ENCODE data around the gene PUS3. TPM values are rescaled to one million over a fixed set of nuclear protein-coding genes. Genes with fewer than 3 reads are reported as not detected.
"Not testable (repeated sequence)": the region's sequence is repeated elsewhere in the genome, so short reads cannot be mapped to it uniquely, and the experiment has no call there.

PUS3 gene
- total RNA-seq, 4 donors from 2014 or later: 3.3 to 6.6 (median 5.2) TPM

DNA sequence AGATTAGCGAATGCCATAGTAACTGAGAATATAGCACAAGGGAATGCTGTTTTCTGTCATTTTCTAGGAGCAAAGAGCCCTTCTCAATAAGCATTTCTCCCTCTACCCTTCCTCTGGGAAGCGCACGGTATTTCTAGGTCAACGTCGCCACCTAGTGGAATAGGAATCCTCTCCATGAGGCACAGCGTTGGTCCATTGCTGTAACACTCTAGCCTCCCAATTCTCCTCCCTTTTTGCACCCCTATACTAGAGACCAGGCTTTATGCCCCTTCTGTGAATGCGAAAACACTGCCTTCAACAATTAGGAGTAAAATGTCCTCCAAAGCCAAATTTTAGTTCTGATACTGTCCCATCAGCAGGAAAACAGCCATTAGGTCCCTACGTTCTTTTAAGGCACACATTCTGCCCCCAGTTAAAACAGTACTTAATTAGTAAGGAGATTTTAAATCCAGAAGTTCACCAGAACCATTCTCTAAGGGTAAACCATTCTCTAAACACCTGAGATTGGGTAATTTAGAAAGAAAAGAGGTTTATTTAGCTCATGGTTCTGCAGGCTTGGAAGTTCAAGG lies 28.4 kb downstream of the PUS3 start:
- H3K27me3 ChIP-seq: no peaks in the 10 kb centered on the region
- peaks cover 0 to 3% (median 0%) of the 10 kb centered on the region in 4 donors for H3K4me1 ChIP-seq
- DNase-seq (ENCODE audit: low spot score in 2 of 2): peak in 1 of 2 donors; percentile 69
- TF ChIP-seq, protein P1, sequence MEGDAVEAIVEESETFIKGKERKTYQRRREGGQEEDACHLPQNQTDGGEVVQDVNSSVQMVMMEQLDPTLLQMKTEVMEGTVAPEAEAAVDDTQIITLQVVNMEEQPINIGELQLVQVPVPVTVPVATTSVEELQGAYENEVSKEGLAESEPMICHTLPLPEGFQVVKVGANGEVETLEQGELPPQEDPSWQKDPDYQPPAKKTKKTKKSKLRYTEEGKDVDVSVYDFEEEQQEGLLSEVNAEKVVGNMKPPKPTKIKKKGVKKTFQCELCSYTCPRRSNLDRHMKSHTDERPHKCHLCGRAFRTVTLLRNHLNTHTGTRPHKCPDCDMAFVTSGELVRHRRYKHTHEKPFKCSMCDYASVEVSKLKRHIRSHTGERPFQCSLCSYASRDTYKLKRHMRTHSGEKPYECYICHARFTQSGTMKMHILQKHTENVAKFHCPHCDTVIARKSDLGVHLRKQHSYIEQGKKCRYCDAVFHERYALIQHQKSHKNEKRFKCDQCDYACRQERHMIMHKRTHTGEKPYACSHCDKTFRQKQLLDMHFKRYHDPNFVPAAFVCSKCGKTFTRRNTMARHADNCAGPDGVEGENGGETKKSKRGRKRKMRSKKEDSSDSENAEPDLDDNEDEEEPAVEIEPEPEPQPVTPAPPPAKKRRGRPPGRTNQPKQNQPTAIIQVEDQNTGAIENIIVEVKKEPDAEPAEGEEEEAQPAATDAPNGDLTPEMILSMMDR (IDR thresholded peaks at IDR 0.05): peak; percentile 61 to 77 (median 65)
- TF ChIP-seq POLR2A (IDR thresholded peaks at IDR 0.05): no peak
- no peaks in the 10 kb centered on the region for H3K36me3 ChIP-seq
- 9 to 10% methylated on average over 8 of the region's 8 CpGs for WGBS, 2 donors
- no peaks in the 10 kb centered on the region for H3K9me3 ChIP-seq
- no peak overlapping the region for H3K27ac ChIP-seq
- H3K4me3 ChIP-seq: peak overlapping the region in 1 of 4 donors; percentile 11

DNA sequence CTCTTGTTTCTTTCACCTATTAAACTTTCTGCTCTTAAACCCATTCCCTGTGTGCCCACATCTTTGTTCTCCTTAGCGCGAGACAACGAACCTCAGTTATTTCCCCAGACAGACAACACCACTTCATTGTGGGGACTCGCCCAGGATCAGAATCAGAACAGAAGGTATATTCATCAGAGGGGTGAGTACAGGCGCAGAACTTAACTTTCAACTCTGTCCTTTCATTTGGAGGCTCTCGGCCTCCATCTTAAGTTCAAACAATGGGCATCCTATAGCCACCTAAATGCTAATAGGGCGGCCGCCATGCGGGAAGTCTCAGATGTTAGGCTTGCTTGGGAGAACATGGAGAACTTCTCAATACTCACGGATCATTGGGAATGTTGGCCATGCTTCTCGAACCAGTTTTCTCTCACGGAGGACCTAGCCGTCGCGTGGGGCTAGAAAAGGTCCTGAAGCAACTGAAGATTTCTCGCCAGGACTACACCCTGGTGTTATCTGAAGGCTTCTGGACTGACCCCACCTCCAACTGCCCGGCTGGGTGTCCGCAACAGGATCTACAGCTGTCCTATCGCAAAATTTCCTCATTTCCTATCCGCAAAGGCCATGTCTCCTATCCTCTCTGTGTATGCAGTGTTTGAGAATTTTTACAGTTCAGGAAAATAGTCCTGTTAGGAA lies 29.0 kb downstream of the PUS3 start:
- Histone ChIP-seq H3K27me3 (no peaks in the 10 kb centered on the region), H3K9me3 (no peaks in the 10 kb centered on the region), H3K4me1 (peaks cover 0 to 3% (median 0%) of the 10 kb centered on the region in 4 donors), H3K4me3 (peak overlapping the region in 1 of 4 donors; percentile 11), H3K36me3 (no peaks in the 10 kb centered on the region), H3K27ac (no peak overlapping the region)
- no peak for DNase-seq (ENCODE audit: low spot score in 2 of 2)
- 64 to 70% methylated on average over 20 of the region's 20 CpGs for WGBS, 2 donors
- TF ChIP-seq EP300 (IDR thresholded peaks at IDR 0.05) (no peak), POLR2A (IDR thresholded peaks at IDR 0.05) (no peak)
- TF ChIP-seq, protein P1 (IDR thresholded peaks at IDR 0.05): no peak

DNA sequence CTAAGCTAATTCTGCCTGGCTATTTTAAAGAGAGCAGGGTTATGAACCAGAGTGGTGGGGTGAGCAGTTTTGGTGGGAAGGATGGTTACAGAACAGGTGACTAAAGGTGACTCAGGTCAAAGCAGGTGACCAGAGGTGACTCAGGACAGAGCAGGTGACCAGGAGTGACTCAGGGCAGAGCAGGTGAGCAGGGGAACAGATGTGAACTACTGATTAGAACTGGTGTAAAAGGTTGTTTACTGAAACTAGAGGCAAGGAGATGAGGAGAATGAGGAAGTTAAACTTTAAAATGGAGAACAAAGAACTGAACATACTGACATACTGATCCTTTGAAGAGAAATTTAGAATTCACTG lies 30.9 kb downstream of the PUS3 start:
- H3K27me3 ChIP-seq: no peaks in the 10 kb centered on the region
- DNase-seq (ENCODE audit: low spot score in 2 of 2): no peak
- no peaks in the 10 kb centered on the region for H3K9me3 ChIP-seq
- no peak for TF ChIP-seq POLR2A (IDR thresholded peaks at IDR 0.05)
- TF ChIP-seq, protein P1 (IDR thresholded peaks at IDR 0.05): no peak
- no peak for TF ChIP-seq EP300 (IDR thresholded peaks at IDR 0.05)
- no peak overlapping the region for H3K4me3 ChIP-seq
- H3K4me1 ChIP-seq: peaks cover 0 to 3% (median 0%) of the 10 kb centered on the region in 4 donors
- H3K27ac ChIP-seq: no peak overlapping the region
- no peaks in the 10 kb centered on the region for H3K36me3 ChIP-seq

DNA sequence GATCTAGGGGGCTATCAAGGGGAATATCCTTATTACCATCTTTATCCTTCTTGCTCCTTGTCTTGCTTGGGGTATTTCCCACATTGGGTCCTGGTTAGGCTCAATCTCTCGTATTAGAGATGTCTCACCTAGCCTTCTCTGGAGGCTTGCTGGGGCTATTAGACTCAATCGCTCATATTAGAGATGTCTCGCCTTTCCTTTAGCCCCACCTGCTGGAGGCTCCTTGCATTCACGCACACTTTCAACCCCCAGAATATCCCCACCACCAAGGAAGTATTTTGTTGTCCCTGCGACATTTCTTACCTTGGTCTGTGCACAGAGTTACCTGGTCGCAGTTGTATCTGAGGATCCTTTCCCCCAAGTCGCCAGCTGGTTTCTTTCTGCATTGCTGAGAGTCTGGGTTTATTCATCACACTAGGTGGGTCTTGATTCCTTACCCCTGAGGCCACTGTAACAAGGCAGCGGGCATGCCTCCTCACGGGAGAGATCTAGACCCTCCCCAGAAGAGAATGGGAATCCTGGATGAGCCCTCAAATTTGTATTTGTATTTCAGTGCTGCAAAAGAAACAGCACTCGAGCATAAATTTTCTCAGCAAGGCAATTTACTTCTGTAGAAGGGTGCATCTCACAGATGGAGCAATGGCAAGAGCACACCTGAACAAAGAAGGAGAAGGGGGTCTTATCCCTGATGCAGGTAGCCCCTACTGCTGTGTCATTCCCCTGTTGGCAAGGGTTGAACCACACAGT lies 31.4 kb downstream of the PUS3 start:
- H3K4me3 ChIP-seq: no peak overlapping the region
- TF ChIP-seq EP300 (IDR thresholded peaks at IDR 0.05) (no peak), POLR2A (IDR thresholded peaks at IDR 0.05) (no peak)
- TF ChIP-seq, protein P1 (IDR thresholded peaks at IDR 0.05): no peak
- 79% methylated on average over 10 of the region's 10 CpGs for WGBS, 2 donors
- H3K36me3 ChIP-seq: no peaks in the 10 kb centered on the region
- no peaks in the 10 kb centered on the region for H3K9me3 ChIP-seq
- no peaks in the 10 kb centered on the region for H3K27me3 ChIP-seq
- H3K27ac ChIP-seq: no peak overlapping the region
- no peak for DNase-seq (ENCODE audit: low spot score in 2 of 2)
- H3K4me1 ChIP-seq: peaks cover 0 to 3% (median 0%) of the 10 kb centered on the region in 4 donors

DNA sequence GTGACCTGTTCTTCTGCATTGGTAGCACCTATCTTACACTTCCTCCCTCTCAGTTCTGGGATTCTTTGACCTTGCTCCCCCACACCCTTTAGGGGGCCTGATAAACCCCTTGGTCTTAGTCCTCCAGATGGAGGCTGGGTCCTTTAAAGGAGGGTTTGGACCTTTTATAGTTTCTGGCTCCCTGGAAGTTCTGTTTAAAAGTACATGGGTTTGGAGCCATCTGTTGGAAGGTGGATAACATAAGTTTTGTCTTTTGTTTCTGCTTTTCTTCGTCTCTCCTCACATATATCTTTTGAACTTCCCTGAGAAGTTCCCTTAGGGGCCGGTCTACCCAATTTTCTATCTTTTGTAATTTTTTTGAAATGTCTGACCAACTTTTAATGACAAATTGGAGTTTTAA lies 33.5 kb downstream of the PUS3 start:
- Histone ChIP-seq H3K27me3 (no peaks in the 10 kb centered on the region), H3K9me3 (no peaks in the 10 kb centered on the region), H3K4me1 (peaks cover 0 to 1% (median 0%) of the 10 kb centered on the region in 4 donors), H3K27ac (no peak overlapping the region), H3K36me3 (no peaks in the 10 kb centered on the region), H3K4me3 (no peak overlapping the region)
- TF ChIP-seq POLR2A (IDR thresholded peaks at IDR 0.05) (no peak), EP300 (IDR thresholded peaks at IDR 0.05) (no peak)
- TF ChIP-seq, protein P1 (IDR thresholded peaks at IDR 0.05): no peak
- WGBS, 2 donors: 55 to 69% methylated on average over 2 of the region's 2 CpGs
- no peak for DNase-seq (ENCODE audit: low spot score in 2 of 2)

DNA sequence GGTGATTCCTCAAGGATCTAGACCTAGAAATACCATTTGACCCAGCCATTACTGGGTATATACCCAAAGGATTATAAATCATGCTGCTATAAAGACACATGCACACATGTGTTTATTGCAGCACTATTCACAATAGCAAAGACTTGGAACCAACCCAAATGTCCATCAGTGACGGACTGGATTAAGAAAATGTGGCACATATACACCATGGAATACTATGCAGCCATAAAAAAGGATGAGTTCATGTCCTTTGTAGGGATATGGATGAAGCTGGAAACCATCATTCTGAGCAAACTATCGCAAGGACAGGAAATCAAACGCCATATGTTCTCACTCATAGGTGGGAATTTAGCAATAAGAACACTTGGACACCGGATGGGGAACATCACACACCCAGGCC lies 37.7 kb downstream of the PUS3 start:
- not testable (repeated sequence) for H3K4me3 ChIP-seq; H3K27ac ChIP-seq; H3K9me3 ChIP-seq; DNase-seq (ENCODE audit: low spot score in 2 of 2); H3K27me3 ChIP-seq; H3K4me1 ChIP-seq; H3K36me3 ChIP-seq
- 96% methylated on average over 4 of the region's 4 CpGs for WGBS, 2 donors

DNA sequence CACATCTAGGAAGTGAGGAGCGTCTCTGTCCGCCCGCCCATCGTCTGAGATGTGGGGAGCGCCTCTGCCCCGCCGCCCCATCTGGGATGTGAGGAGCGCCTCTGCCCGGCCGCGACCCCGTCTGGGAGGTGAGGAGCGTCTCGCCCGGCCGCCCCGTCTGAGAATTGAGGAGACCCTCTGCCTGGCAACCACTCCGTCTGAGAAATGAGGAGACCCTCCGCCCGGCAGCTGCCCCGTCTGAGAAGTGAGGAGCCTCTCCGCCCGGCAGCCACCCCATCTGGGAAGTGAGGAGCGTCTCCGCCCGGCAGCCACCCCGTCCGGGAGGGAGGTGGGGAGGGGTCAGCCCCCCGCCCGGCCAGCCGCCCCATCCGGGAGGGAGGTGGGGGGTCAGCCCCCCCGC lies 40.2 kb downstream of the PUS3 start:
- H3K36me3 ChIP-seq; H3K27me3 ChIP-seq; DNase-seq (ENCODE audit: low spot score in 2 of 2); H3K4me3 ChIP-seq; H3K27ac ChIP-seq; H3K4me1 ChIP-seq: not testable (repeated sequence)
- WGBS, 2 donors: no CpG with 5 or more reads among the region's 33 CpGs
- H3K9me3 ChIP-seq: peaks cover 0 to 19% (median 0%) of the 10 kb centered on the region in 4 donors
